ENCODE results near the gene CALCOCO2. TPM values are rescaled to one million over a fixed set of nuclear protein-coding genes. Genes with fewer than 3 reads are reported as not detected.

The CALCOCO2 gene
- total RNA-seq, 1 donor from 2014 or later: 97.9 TPM

DNA sequence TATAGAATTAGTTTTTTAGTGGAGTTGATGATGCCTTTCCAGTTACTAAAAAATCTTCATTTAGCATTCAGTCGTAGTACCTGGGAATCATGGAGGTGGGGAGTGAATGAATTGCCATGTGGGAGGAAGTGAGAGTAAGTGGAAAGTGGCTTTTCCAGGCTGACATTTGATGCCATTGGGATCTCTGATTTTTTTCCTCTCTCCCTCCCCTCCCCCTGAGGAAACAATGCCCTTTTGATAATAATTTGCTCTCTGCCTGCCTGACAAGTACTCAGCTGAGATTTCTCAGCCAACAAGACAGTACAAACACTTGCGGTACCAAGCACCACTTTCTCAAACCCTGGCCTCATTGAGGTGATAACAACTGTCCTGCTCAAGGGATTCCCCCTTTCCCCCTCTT lies 79.5 kb downstream of the CALCOCO2 start:
- H3K9me3 Mint-ChIP-seq (ENCODE audit: low read depth): no peaks in the 10 kb centered on the region
- H3K4me3 Mint-ChIP-seq (ENCODE audit: unreplicated experiment): peak overlapping the region; percentile 90
- H3K27me3 Mint-ChIP-seq (ENCODE audit: low read depth): no peaks in the 10 kb centered on the region
- DNase-seq (ENCODE audit: low spot score): no peak
- peaks cover 15% of the 10 kb centered on the region for H3K36me3 Mint-ChIP-seq (ENCODE audit: low read depth)
- TF ChIP-seq, protein P1, sequence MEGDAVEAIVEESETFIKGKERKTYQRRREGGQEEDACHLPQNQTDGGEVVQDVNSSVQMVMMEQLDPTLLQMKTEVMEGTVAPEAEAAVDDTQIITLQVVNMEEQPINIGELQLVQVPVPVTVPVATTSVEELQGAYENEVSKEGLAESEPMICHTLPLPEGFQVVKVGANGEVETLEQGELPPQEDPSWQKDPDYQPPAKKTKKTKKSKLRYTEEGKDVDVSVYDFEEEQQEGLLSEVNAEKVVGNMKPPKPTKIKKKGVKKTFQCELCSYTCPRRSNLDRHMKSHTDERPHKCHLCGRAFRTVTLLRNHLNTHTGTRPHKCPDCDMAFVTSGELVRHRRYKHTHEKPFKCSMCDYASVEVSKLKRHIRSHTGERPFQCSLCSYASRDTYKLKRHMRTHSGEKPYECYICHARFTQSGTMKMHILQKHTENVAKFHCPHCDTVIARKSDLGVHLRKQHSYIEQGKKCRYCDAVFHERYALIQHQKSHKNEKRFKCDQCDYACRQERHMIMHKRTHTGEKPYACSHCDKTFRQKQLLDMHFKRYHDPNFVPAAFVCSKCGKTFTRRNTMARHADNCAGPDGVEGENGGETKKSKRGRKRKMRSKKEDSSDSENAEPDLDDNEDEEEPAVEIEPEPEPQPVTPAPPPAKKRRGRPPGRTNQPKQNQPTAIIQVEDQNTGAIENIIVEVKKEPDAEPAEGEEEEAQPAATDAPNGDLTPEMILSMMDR (IDR thresholded peaks at IDR 0.05): no peak
- H3K27ac Mint-ChIP-seq (ENCODE audit: unreplicated experiment): peak overlapping the region; percentile 81
- peaks cover 70% of the 10 kb centered on the region for H3K4me1 Mint-ChIP-seq (ENCODE audit: low read depth)

DNA sequence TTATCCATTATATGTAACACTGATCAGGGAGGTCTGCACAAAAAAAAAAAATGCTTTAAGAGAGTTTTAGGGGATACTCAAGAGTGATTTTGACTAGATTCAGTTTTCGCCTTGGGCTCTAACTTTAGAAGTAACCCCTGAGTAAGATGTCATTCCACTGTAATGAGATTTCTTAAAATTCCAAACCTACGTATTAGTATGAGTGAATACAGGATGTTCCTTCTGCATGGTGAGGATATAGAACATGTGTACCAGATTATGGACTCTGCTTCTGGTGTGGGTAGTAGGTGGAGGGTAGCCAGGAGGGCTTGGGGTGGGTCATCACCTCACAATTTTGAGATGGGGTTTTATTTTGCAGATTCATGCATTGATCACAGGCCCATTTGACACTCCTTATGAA lies 81.6 kb downstream of the CALCOCO2 start:
- peaks cover 81% of the 10 kb centered on the region for H3K4me1 Mint-ChIP-seq (ENCODE audit: low read depth)

More for the DNA sequence above, 81.6 kb downstream of the CALCOCO2 start:
- Mint-ChIP-seq H3K27ac (ENCODE audit: unreplicated experiment) (peak overlapping the region; percentile 57), H3K36me3 (ENCODE audit: low read depth) (peaks cover 23% of the 10 kb centered on the region), H3K27me3 (ENCODE audit: low read depth) (no peaks in the 10 kb centered on the region), H3K9me3 (ENCODE audit: low read depth) (no peaks in the 10 kb centered on the region), H3K4me3 (ENCODE audit: unreplicated experiment) (no peak overlapping the region)
- TF ChIP-seq, protein P1 (IDR thresholded peaks at IDR 0.05): no peak
- DNase-seq (ENCODE audit: low spot score): no peak

Other genes with a start within 250 kb of the CALCOCO2 start
- gene HOXB3, start 240.8 kb upstream of the CALCOCO2 start, total RNA-seq: 0.18 to 0.57 TPM in 2 of 3 replicates, not detected in the other
- not detected in 3 replicates for gene HOXB5, start 237.3 kb upstream of the CALCOCO2 start, total RNA-seq
- gene HOXB6, start 226.0 kb upstream of the CALCOCO2 start, total RNA-seq: not detected in 3 replicates
- gene HOXB7, start 220.0 kb upstream of the CALCOCO2 start, total RNA-seq: not detected in 3 replicates
- gene HOXB8, start 215.7 kb upstream of the CALCOCO2 start, total RNA-seq: not detected in 3 replicates
- gene HOXB9, start 204.7 kb upstream of the CALCOCO2 start, total RNA-seq: 0.20 TPM in 1 of 3 replicates, not detected in the others
- gene PRAC1, start 108.5 kb upstream of the CALCOCO2 start, total RNA-seq: not detected in 3 replicates
- not detected in 3 replicates for gene PRAC2, start 107.8 kb upstream of the CALCOCO2 start, total RNA-seq
- 0.19 TPM in 1 of 3 replicates, not detected in the others for gene HOXB13, start 102.3 kb upstream of the CALCOCO2 start, total RNA-seq
- not detected in 3 replicates for gene TTLL6, start 13.8 kb upstream of the CALCOCO2 start, total RNA-seq
- gene ATP5MC1, start 61.8 kb downstream of the CALCOCO2 start, total RNA-seq: 39.2 to 78.0 TPM (median 39.4 TPM) in 3 replicates
- gene UBE2Z, start 77.4 kb downstream of the CALCOCO2 start, total RNA-seq: 114 to 116 TPM (median 114 TPM) in 3 replicates
- 123 to 147 TPM (median 126 TPM) in 3 replicates for gene SNF8, start 113.8 kb downstream of the CALCOCO2 start, total RNA-seq
- not detected in 3 replicates for gene GIP, start 137.6 kb downstream of the CALCOCO2 start, total RNA-seq
- 47.1 to 60.0 TPM (median 57.6 TPM) in 3 replicates for gene IGF2BP1, start 166.3 kb downstream of the CALCOCO2 start, total RNA-seq